GM21367 (cell line): Measurements from ENCODE around the gene MOCS3.

Experiments used
- ATAC-seq: cut with Tn5 transposase; IDR thresholded peaks from one replicate; pipeline ENCODE4 v1.9.1; 2021; ENCODE audit not compliant: unreplicated experiment

MOCS3 gene

GRCh38 chr20:51009303-51010042, 50.9 kb downstream of the MOCS3 start:
- no peak for ATAC-seq

GRCh38 chr20:51010043-51010365, 51.4 kb downstream of the MOCS3 start:
- ATAC-seq, result no peak

GRCh38 chr20:51010932-51011331, 52.3 kb downstream of the MOCS3 start:
- no peak for ATAC-seq

- no peak for ATAC-seq
These were observed 52.9 kb downstream of the MOCS3 start for GRCh38 chr20:51011479-51011878.

GRCh38 chr20:51012357-51012756, 53.7 kb downstream of the MOCS3 start:
- no peak for ATAC-seq
